Effector CD8-positive, alpha-beta T cell (primary cell): ENCODE results near the gene SLC16A1.
"Not testable (repeated sequence)": the region's sequence is repeated elsewhere in the genome, so short reads cannot be mapped to it uniquely, and the experiment has no call there.

Experiments used
- DNase-seq: peaks from one replicate; lab custom pipeline; 2025; lab: John Stamatoyannopoulos, UW

The SLC16A1 gene

GRCh38 chr1:112925015-112925414, 31.0 kb downstream of the SLC16A1 start:
- DNase-seq, result no peak

GRCh38 chr1:112923959-112924349, 32.0 kb downstream of the SLC16A1 start:
- DNase-seq, result no peak

- DNase-seq, result no peak
Observed at GRCh38 chr1:112923234-112923958, 32.6 kb downstream of the SLC16A1 start.

DNA sequence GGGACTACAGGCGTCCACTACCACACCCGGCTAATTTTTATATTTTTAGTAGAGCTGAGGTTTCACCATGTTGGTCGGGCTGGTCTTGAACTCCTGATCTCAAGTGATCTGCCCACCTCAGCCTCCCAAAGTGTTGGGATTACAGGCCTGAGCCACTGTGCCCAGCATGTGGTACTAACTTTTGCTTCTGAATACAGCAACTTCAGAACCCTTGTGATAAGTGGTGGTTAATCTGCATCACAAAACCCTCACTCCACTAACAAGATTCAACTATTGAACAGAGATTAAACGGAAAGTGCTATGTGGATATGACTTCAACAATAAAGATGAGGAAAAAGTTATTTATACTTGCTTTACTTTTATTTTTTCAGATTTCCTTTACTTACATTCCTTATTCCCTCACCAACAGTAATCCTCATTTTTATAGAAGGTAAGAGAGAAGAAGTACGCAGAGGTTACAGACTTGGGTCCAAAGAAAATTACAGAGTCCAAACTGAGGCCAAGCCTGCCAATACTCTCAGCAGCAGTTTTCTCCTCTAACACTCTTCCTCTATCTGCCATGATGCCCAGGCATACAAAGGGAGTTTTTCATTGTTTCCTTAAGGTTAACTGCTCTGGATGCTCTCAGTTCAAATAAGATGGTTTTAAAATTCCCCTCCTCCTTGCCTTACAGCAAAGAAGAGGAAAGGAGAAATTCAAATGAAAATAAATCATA, 44.3 kb downstream of the SLC16A1 start:
- no peak for DNase-seq

GRCh38 chr1:112909847-112910246, 46.1 kb downstream of the SLC16A1 start:
- DNase-seq, result no peak

DNA sequence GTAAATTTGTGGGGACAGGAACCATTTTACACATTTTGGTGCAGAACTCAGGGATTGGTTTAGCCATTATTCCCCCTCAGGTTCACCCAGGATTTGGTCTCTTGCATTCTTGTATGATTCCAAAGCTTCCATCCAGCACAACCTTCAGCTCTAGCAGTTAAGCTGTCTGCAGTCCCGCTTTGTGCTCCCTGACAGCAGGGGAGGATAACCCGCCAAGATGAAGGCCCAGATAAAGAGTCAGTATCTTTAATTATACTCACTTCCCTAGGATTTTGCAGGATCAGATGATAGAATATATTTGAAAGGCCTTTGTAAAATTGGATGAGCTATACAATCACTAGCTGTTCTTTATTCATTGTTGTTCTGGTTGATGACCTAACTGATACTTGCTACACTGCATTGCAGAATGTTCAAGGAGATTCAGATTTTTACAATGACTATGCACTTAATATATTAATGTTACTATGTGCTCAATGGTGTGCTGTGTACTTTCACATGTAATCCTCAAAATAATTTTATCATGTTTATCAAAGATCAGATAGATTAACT, 49.8 kb downstream of the SLC16A1 start:
- DNase-seq, result no peak

- no peak for DNase-seq
Observed at GRCh38 chr1:112905395-112906149, 50.4 kb downstream of the SLC16A1 start.

DNA sequence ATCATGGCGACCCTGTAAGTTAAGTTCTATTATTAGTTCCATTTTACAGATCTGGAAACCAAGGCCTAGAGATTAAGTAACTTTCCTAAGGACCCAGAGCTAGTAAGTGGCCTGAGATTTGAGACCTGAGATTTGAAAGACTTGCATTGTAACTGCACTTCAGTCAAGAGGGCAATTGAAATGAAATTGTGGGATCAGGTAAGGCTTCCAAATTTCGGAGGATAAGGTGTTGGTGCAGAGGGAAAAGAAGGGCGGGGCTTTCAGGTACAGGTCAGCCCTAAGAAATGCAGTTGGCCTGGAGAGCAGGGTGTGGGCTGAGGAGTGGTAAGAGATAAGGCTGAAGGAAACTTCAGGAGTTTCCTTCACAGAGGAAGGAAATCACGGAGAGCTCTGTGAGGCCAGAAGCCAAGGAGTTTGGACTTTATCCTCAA, 51.1 kb downstream of the SLC16A1 start:
- DNase-seq, result no peak

DNA sequence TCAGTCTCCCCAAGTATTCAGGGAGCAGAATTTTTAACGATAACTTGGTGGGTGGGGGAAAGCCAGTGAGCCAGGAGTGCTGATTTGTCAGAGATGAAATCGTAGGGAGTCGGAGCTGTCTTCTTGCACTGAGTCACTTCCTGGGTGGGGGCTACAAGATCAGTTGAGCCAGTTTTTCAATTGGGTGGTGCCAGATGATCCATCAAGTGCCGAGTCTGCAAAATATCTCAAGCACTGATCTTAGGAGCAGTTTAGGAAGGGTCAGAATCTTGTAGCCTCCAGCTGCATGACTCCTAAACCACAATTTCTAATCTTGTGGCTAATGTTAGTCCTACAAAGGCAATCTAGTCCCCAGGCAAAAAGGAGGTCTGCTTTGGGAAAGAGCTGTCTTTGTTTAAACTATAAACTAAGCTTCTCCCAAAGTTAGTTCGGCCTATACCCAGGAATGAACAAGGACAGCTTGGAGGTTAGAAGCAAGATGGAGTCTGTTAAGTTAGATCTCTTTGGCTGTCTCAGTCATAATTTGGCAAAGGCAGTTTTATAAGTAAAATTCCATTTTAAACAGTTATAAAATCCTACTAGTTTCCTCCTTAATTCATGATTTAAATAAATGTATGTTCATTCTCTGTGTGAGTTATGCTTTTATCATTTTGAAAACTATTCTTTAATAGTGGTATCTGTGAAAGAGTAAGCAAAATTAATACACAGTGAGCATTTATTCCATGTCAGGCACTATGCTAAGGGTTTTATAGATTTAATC, 51.7 kb downstream of the SLC16A1 start:
- DNase-seq, result no peak

- no peak for DNase-seq
Observed at GRCh38 chr1:112902221-112902620, 53.8 kb downstream of the SLC16A1 start.

DNA sequence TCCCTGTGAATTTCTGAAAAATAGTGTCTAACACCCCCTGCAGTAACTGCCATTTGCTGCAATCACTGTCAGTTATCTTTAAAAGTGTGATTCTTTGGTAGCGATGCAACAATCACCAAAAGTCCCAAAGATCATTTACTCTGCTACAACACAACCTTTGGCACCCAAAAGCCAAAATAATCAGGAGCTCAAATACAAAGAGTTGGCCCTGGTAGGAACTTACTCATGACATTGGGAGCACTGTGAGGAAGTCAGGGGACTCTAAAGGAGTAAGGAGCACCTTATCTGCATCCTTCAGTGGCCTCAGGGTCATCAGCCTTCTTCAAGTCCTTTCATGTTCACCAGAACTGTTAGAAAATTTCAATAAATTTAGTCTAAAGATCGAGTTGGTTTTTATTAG, 54.6 kb downstream of the SLC16A1 start:
- DNase-seq, result no peak

- no peak for DNase-seq
Observed at GRCh38 chr1:112896783-112897182, 59.2 kb downstream of the SLC16A1 start.

DNA sequence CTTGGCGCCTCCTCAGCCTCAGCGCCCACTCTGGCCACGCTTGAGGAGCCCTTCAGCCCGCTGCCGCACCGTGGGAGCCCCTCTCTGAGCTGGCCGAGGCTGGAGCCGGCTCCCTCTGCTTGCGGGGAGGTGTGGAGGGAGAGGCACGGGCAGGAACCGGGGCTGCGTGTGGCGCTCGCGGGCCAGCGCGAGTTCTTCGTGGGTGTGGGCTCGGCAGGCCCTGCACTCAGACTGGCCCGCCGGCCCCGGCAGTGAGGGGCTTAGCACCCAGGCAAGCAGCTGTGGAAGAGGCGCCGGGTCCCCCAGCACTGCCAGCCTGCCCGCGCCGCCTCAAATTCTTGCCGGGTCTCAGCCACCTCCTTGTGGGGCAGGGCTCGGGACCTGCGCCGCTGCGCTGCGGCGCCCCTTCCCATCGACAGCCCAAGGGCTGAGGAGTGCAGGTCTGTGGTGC, 61.4 kb downstream of the SLC16A1 start:
- no peak for DNase-seq

GRCh38 chr1:112894010-112894292, 62.0 kb downstream of the SLC16A1 start:
- no peak for DNase-seq

GRCh38 chr1:112893288-112894009, 62.5 kb downstream of the SLC16A1 start:
- no peak for DNase-seq

DNA sequence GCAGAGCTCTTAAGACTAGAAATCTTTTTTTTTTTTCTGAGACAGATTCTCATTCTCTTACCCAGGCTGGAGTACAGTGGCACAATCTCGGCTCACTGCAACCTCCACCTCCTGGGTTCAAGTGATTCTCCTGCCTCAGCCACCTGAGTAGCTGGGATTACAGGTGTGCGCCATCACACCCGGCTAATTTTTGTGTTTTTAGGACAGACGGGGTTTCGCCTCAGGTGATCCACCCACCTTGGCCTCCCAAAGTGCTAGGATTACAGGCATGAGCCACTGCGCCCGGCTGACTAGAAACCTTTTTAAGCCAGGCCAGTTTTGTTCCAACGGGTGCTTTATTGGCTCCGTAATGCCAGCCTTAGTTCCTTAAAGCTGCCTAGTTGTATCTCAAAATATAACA, 66.1 kb downstream of the SLC16A1 start:
- not testable (repeated sequence) for DNase-seq

DNA sequence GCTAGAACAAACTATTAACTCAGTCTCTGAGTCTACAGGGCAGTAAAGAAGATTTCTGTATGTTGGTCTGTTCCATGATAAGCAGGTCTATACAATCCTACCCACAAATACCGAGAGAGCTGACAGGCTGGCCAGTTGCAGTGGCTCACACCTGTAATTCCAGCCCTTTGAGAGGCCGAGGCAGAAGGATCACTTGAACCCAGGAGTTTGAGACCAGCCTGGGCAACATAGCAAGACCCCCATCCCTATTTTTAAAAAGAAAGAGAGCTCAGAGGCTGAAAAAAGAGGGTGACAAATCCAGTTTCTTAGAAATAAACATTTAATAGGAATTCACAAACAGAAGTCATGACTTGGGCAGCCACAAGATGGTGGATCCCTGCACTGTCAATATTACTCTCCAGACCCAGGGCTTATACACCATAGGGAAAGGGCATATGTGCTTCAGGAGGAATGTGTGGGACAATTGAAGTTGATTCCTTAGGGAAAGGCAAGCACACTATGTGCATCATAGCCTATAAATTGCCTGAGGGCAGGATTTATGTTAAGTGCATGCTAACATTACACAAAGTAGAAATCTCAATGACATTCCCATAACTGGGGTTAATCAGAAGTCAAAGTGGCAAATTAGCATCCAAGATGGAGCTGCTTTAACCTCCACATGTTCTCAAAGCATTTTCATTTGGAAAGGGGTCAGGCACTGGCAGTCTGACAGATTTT, 66.8 kb downstream of the SLC16A1 start:
- no peak for DNase-seq

DNA sequence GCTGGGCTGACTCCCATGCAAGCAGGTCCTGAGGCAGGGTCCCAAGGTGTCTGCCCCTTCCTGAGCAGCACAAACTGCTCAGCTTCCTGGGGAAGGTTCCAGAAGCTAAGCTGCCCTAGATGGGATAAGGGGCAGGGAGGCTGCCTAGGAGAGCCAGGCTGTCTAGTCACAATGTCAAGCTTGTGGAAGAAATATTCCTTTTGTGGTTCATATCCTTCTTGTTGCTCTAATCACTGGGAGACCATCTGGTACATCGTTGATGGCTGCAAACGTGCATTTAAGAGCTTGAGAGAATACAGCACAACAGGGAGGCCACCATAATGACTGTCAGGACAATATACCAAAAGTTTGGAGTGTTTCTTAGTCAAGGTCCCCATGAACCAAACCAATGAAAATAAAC, 67.4 kb downstream of the SLC16A1 start:
- no peak for DNase-seq

DNA sequence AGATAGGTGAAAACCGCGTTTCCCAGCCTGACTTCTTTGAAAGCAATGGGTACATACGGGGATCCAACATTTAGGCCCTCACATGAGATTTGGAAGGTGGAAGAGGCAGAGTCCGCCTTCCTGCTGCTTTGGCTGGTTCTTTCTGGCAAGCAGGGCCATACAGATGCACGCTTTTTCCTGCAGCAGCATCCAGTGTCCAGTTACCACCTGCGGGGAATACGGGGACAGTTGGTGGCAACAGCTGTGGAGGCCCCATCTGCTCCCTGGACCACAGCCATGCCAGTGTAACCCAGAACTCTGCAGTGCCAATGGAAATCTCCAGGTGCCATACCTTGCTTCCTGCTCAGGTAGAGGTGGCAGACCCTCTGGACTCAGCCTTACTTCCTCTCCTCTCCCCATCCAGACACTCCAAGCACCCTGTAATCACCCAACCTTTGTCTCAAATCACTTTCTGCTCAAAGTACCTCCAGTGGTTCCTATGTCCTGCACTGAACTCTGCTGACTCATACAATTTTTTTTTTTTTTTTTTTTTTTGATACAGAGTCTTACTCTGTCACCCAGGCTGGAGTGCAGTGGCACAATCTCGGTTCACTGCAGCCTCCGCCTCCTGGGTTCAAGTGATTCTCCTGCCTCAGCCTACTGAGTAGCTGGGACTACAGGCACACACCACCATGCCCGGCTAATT, 68.3 kb downstream of the SLC16A1 start:
- no peak for DNase-seq

GRCh38 chr1:112884996-112885395, 71.0 kb downstream of the SLC16A1 start:
- DNase-seq, result not testable (repeated sequence)
